Epithelial cell of prostate (primary cell): Measurements from ENCODE around the gene ZNF329.
A peak's percentile ranks its signal among the peaks of the same experiment; 100 is the strongest.
"Not testable (repeated sequence)": the region's sequence is repeated elsewhere in the genome, so short reads cannot be mapped to it uniquely, and the experiment has no call there.

Experiments used
- DNase-seq: peaks from one replicate; pipeline ENCODE4 v3.0.0-alpha.2; 2011; ENCODE audit warnings: low read depth, low spot score
- H3K27ac ChIP-seq: fragments of 450-650 bp; 2 replicates; pipeline ENCODE4 v1.5.1; 2017; ENCODE audit warnings: mild to moderate bottlenecking

The ZNF329 gene

GRCh38 chr19:58150328-58150921 is at the start of gene ZNF329:
Gene ZNF329 (minus strand): TSS chr19:58150789. CDS start chr19:58129503, 21,286 bp downstream.
- H3K27ac ChIP-seq = peak within 1 kb of the TSS; percentile 61
- DNase-seq = peak; percentile 22

GRCh38 chr19:58196901-58197616 is 46.5 kb upstream of the ZNF329 start:
- no peak for DNase-seq
- H3K27ac ChIP-seq = no peak overlapping the region

- H3K27ac ChIP-seq = peak overlapping the region; percentile 99
Measured at GRCh38 chr19:58183817-58184215, 33.2 kb upstream of the ZNF329 start.

GRCh38 chr19:58182989-58183816 is 32.6 kb upstream of the ZNF329 start, which contains the start of gene ZNF274:
Gene ZNF274 (plus strand): TSS chr19:58183061. CDS start chr19:58183966, 905 bp downstream.
- DNase-seq = peak; percentile 81
- H3K27ac ChIP-seq = peak within 1 kb of the TSS; percentile 99

More at GRCh38 chr19:58183817-58184215, 33.2 kb upstream of the ZNF329 start:
- peak; percentile 84 for DNase-seq

GRCh38 chr19:58182577-58182988 is 32.0 kb upstream of the ZNF329 start:
- peak overlapping the region; percentile 99 for H3K27ac ChIP-seq
- no peak for DNase-seq

DNA sequence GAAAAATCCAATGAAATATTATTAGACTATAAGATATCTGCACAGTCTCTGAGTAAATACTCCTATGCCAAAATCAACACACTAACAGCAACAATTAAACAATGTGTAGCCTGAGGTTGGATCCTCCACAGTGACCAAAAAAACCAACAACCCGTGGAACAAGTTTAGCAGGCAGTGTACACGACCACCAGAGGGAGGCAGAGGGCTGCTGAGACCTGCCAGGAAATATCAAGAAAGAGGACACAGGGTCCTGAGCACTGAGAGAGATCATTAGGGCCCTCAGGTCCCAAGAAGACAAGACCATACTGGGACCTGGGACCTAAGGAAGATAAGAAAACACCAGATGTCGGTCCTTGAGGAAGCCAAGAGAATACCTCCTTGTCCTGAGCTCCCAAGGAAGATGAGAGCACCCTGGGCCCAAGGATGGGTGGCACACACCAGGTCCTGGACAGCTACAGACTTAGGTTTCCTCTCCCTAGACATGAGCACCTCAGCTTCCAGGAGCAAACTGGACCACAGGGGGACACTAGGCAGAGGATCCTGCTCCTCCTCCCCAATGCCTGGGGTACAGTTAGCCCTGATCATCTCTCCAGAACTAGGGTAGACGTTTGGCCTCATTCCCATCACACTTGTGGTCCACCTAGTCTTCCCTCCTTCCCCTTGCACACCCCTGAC is 31.4 kb upstream of the ZNF329 start:
- peak overlapping the region; percentile 99 for H3K27ac ChIP-seq
- peak; percentile 10 for DNase-seq

GRCh38 chr19:58170860-58171259 is 20.3 kb upstream of the ZNF329 start:
- DNase-seq = peak; percentile 50
- H3K27ac ChIP-seq = no peak overlapping the region

DNA sequence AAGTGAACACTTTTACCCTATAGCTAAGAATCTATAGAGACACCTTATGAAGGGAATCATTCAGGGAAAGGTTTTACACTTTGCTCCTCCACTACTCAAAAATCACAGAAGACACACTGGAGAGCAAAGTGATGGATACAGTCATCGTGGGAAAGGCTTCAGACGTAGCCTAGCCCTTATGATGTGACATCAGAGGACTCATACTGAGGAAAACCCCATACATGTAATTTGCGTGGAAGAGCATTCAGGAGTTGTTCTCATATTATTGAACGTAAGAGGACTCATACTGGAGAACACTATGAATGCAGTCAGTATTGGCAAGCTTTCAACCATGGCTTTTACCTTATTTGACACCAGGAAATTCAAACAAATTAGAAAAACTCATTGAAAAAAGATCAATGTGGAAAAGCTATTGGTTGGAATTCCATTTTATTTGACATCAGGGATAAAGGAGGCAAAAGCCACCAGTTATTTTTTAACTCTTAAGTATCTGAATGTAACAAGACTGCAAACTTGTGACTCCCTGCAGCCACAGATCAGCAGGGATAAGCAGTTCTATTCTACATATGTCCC is 16.2 kb upstream of the ZNF329 start:
- no peak for DNase-seq
- no peak overlapping the region for H3K27ac ChIP-seq

GRCh38 chr19:58166268-58166667 is 15.7 kb upstream of the ZNF329 start:
- DNase-seq = no peak
- no peak overlapping the region for H3K27ac ChIP-seq

- no peak for DNase-seq
- H3K27ac ChIP-seq = no peak overlapping the region
Measured at GRCh38 chr19:58157045-58157728, 6.6 kb upstream of the ZNF329 start.

- peak overlapping the region; percentile 68 for H3K27ac ChIP-seq
- peak; percentile 73 for DNase-seq
Measured at GRCh38 chr19:58154679-58155648, 4.4 kb upstream of the ZNF329 start.

DNA sequence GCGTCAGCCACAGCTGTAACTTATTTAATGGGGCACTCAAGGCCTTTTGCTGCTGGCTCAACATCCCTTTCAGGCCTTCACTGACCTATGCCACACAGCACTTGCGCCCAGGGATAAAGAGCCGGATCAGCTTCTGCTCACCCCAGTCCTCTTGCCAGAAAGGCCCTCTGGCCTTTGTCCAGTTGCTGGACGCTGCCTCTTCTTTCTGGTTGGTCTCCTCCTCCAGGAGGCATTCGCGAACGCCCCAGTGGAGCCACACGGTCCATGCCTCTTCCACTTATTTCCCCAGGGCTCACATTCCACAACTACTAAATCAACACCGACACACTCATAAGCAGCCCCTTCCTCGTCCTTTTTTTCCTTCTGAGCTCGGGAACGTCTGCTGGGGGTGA is 3.7 kb upstream of the ZNF329 start:
- H3K27ac ChIP-seq = peak overlapping the region; percentile 68
- DNase-seq = no peak

GRCh38 chr19:58153386-58153785 is 2.8 kb upstream of the ZNF329 start:
- DNase-seq = no peak
- no peak overlapping the region for H3K27ac ChIP-seq

GRCh38 chr19:58147475-58147874 is 3.1 kb downstream of the ZNF329 start:
- DNase-seq, H3K27ac ChIP-seq: not testable (repeated sequence)

DNA sequence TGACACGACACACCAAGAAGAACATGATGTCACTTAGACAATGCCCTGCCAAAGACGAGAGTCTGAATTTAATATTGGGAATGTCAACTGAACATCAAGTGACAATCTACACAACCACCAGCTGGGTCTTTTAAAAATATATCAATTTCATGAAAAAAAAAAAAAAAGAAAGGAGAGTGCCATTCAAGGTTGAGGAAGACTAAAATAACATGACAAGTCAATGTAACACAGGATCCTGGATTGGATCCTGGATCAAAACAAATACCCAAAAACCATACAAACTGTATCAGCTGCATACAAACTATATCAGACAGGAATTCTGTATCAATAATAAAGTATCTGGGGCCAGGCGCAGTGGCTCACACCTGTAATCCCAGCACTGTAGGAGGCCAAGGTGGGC is 4.7 kb downstream of the ZNF329 start:
- no peak for DNase-seq
- no peak overlapping the region for H3K27ac ChIP-seq

GRCh38 chr19:58134244-58134643 is 16.3 kb downstream of the ZNF329 start:
- H3K27ac ChIP-seq = no peak overlapping the region
- no peak for DNase-seq

- no peak overlapping the region for H3K27ac ChIP-seq
Measured at GRCh38 chr19:58129284-58129683, 21.3 kb downstream of the ZNF329 start.

DNA sequence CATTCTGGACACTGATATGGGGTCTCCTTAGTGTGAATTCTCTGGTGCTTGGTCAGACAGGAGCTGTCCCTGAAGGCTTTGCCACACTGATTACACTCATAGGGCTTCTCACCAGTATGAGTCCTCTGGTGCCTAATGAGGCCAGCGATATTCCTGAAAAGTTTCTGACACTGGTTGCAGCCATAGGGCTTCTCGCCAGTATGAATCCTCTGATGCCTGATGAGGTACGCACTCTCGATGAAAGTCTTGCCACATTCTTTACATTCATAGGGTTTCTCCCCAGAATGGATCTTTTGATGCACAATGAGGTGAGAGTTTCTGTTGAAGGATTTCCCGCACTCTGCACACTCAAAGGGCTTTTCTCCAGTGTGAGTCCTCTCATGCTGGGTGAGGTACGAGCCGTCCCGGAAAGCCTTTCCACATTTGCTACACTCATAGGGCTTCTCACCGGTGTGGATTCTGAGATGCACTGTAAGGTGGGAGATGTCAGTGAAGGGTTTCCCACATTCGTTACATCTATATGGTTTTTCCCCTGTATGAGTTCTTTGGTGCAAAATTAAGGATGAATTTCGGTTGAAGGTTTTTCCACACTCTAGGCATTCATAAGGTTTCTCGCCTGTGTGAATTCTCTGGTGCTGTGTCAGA is 22.4 kb downstream of the ZNF329 start:
- DNase-seq = no peak
- H3K27ac ChIP-seq = no peak overlapping the region

More at GRCh38 chr19:58129284-58129683, 21.3 kb downstream of the ZNF329 start:
- no peak for DNase-seq
